Measurements from ENCODE around the gene MILR1. TPM values are rescaled to one million over a fixed set of nuclear protein-coding genes. Genes with fewer than 3 reads are reported as not detected.

MILR1 gene
- total RNA-seq, 1 donor from 2014 or later, result 6.2 TPM

- TF ChIP-seq CTCF (IDR thresholded peaks at IDR 0.05), result peak in 1 of 3 experiments; percentile 47
- H3K27ac ChIP-seq, result peak within 1 kb of the TSS; percentile 99 to 100
- DNase-seq (ENCODE audit: low spot score in 2 of 2), result peak; percentile 76 to 98
- H3K4me1 ChIP-seq, result peaks cover 10 to 41% of the 10 kb centered on the region in 2 donors
- peak within 1 kb of the TSS; percentile 91 to 99 for H3K4me3 ChIP-seq
- no peaks in the 10 kb centered on the region for H3K27me3 ChIP-seq
- H3K9me3 ChIP-seq, result no peaks in the 10 kb centered on the region
- intact Hi-C loops (cut with DNase I), result loop anchor here (1.0 to 10.0 kb wide), 6 partner anchors 9 to 734 kb away; partner anchors contain the start of genes CCDC47, FTSJ3, POLG2 and PSMC5
- H3K36me3 ChIP-seq, result peaks cover 40 to 59% of the 10 kb centered on the region in 2 donors
These were observed 57.9 kb downstream of the MILR1 start, which contains the start of gene CEP95 for GRCh38 chr17:64506576-64507412. TSS of gene CEP95 (plus strand) at chr17:64506977. CDS start at chr17:64507098, 121 bp downstream.

- TF ChIP-seq CTCF (IDR thresholded peaks at IDR 0.05), result peak in 2 of 3 experiments; percentile 45 to 56
- no peak for DNase-seq (ENCODE audit: low spot score in 2 of 2)
- Histone ChIP-seq H3K4me1 (peaks cover 10 to 36% of the 10 kb centered on the region in 2 donors), H3K9me3 (no peaks in the 10 kb centered on the region), H3K36me3 (peaks cover 36 to 58% of the 10 kb centered on the region in 2 donors), H3K4me3 (peak overlapping the region; percentile 91 to 99), H3K27ac (peak overlapping the region; percentile 99 to 100), H3K27me3 (no peaks in the 10 kb centered on the region)
- intact Hi-C loops (cut with DNase I), result loop anchor here (2.0 to 10.0 kb wide), 5 partner anchors 155 to 735 kb away; partner anchors contain the start of genes CCDC47, FTSJ3, PSMC5 and SMURF2
These were observed 58.5 kb downstream of the MILR1 start for GRCh38 chr17:64507413-64507782.

- no peaks in the 10 kb centered on the region for H3K27me3 ChIP-seq
- no peaks in the 10 kb centered on the region for H3K9me3 ChIP-seq
- no peak overlapping the region for H3K27ac ChIP-seq
- intact Hi-C loops (cut with DNase I), result loop anchor here (5.0 to 10.0 kb wide), 4 partner anchors 154 to 681 kb away; partner anchors contain the start of genes FTSJ3, PSMC5 and SMURF2
- H3K36me3 ChIP-seq, result peaks cover 31 to 45% of the 10 kb centered on the region in 2 donors
- DNase-seq (ENCODE audit: low spot score in 2 of 2), result no peak
- H3K4me3 ChIP-seq, result peak overlapping the region in 1 of 2 donors; percentile 91
- no peak for TF ChIP-seq CTCF (IDR thresholded peaks at IDR 0.05)
- peaks cover 3 to 24% of the 10 kb centered on the region in 2 donors for H3K4me1 ChIP-seq
These were observed 59.8 kb downstream of the MILR1 start for GRCh38 chr17:64508683-64509082.

GRCh38 chr17:64509179-64509578, 60.3 kb downstream of the MILR1 start:
- peaks cover 26 to 41% of the 10 kb centered on the region in 2 donors for H3K36me3 ChIP-seq
- peak overlapping the region in 1 of 2 donors; percentile 12 for H3K4me3 ChIP-seq
- no peak for DNase-seq (ENCODE audit: low spot score in 2 of 2)
- H3K4me1 ChIP-seq, result peaks cover 0 to 21% of the 10 kb centered on the region in 2 donors
- H3K27ac ChIP-seq, result no peak overlapping the region
- TF ChIP-seq CTCF (IDR thresholded peaks at IDR 0.05), result no peak
- intact Hi-C loops (cut with DNase I), result loop anchor here (5.0 to 10.0 kb wide), 4 partner anchors 153 to 682 kb away; partner anchors contain the start of genes FTSJ3, PSMC5 and SMURF2
- H3K27me3 ChIP-seq, result no peaks in the 10 kb centered on the region
- H3K9me3 ChIP-seq, result no peaks in the 10 kb centered on the region

- H3K27ac ChIP-seq, result no peak overlapping the region
- intact Hi-C loops (cut with DNase I), result no loop called here
- H3K4me3 ChIP-seq, result no peak overlapping the region
- no peaks in the 10 kb centered on the region for H3K9me3 ChIP-seq
- no peaks in the 10 kb centered on the region for H3K4me1 ChIP-seq
- no peaks in the 10 kb centered on the region for H3K27me3 ChIP-seq
- DNase-seq (ENCODE audit: low spot score in 2 of 2), result no peak
- peaks cover 45 to 70% of the 10 kb centered on the region in 2 donors for H3K36me3 ChIP-seq
- no peak for TF ChIP-seq CTCF (IDR thresholded peaks at IDR 0.05)
These were observed 66.5 kb downstream of the MILR1 start for GRCh38 chr17:64515419-64515818.

All from ascending aorta (tissue), 2 donors.